K562 treated with DMSO at 1 percent for 24 hours (cell line): Measurements from ENCODE around the gene OCEL1. TPM values are rescaled to one million over a fixed set of nuclear protein-coding genes. Genes with fewer than 3 reads are reported as not detected.

Experiments
- total RNA-seq: library from RNA; unstranded; fragments of 300-600 nt; gene quantifications from 2 replicates; pipeline ENCODE4 v1.2.3, GENCODE V29; 2022; ENCODE audit warnings: low read depth; ENCODE audit not compliant: insufficient read depth

The OCEL1 gene
- 95.8 and 110 TPM in 2 replicates for total RNA-seq

GRCh38 chr19:17226002-17226933 lies at the start of gene OCEL1:
TSS of gene OCEL1 (plus strand) at chr19:17226226. CDS start at chr19:17226248, 22 bp downstream.

DNA sequence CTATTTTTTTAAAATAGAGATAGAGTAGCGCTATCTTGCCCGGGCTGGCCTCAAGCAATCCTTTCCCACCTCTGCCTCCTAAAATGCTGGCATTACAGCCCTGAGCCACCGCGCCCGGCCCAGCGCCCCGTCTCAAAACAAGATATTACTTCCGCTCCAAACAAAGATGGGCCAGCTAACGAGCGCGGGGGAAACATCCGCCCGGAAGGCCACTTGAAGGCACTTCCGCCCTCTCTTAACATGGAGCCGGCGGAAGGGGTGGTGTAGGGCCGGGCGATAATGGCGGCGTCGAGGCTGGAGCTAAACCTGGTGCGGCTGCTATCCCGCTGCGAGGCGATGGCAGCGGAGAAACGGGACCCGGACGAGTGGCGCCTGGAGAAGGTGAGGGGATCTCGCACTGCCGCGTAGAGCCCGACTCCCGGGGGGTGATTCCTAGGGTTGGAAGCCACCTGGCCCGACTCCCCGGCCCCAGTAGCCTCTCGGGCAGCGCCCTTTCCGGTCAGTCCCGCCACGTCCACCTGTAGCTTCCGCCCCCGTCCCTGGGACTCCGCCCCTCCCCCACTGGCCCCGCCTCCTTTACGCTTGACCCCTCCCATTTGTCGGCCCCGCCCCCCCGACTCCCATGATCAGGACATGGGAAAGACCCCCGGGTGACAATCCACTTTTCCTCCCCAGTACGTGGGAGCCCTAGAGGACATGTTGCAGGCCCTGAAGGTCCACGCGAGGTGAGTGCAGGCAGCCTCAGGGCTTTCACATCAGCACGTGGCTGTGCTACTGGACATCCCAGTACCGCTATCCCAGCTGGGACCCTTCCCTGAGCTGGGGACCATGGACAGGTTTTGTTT lies 10.7 kb upstream of the OCEL1 start, which contains the start of gene USE1:
Gene USE1, plus strand, starts transcription at position 231 of the 845 bp plus-strand sequence. Its CDS starts 49 bp downstream, at position 280.

DNA sequence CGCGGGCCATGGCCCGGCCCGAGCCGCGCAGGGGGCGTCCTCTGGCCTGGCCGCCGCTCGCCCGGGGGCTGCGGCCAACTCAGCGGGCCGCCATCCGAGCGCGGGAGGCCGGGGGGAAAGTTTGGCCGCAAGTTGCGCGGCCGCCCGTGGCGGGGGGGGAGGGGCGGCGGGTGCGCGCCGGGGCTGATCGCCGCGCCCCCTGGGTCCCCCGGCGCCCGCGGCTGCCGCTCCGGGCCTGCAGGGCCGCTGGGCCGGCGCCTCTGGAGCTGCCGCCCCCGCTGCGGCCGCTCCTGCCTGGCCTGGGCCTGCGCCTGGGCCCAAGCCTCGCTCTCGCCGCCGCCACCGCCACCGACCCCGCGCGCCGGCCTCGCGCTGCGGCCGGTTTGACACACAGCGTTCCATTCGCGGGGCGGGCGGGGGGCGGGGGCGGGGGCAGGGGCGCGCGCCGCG lies 19.5 kb downstream of the OCEL1 start, which contains the start of gene NR2F6:
Gene NR2F6, minus strand, starts transcription at position 385 of the 450 bp plus-strand sequence. CDS start 699 bp downstream, outside the sequence.

GRCh38 chr19:17264641-17264979 lies 38.6 kb downstream of the OCEL1 start, which contains the start of gene USHBP1:
TSS of gene USHBP1 (minus strand) at chr19:17264745. CDS start at chr19:17264299, 446 bp downstream.

DNA sequence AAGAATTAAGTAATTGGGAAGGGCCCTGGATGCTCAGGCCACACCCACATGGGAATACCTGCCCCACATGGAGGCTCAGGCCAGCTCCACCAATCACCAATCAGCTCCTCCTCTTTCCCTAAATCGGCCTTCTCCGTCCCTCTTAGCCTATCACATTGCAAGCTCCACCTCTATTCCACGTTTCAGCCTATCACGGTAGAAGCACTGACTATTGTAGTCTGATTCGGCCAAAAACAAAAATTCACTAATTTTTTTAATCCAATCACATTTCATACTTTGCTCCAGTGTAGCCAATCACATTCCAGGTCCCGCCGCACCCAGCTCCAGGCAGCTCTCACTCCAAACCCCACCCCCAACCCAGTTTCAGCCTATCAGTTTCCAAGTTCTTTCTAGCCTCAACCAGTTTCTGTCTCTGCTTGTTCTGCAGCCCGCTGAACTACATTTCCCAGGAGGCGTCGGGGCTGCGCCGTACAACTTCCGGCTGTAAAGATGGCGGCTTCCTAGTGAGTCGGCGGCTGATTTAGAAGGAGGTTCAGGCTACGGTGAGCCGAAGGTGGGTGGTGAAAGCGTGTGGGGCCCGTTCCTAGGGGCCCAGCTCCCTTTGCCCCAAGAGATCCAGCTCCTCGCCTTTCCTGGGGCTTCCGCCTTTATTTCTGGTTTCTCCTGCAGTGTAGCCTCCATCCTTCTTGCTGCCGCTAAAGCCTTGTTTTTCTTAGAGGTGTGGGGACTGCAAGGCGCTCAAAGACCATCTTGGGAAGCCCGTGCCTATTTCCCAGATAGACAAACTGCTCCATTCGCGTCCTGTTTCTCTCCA lies 41.2 kb downstream of the OCEL1 start, which contains the start of gene BABAM1:
Gene BABAM1, plus strand, starts transcription at position 469 of the 814 bp plus-strand sequence. CDS start 1,364 bp downstream, outside the sequence.

Other genes with a start within 250 kb of the OCEL1 start
- gene CPAMD8, start 199.4 kb upstream of the OCEL1 start, total RNA-seq = 2.7 and 4.1 TPM in 2 replicates
- 22.6 and 23.1 TPM in 2 replicates for gene HAUS8, start 150.8 kb upstream of the OCEL1 start, total RNA-seq
- 89.0 and 94.7 TPM in 2 replicates for gene MYO9B, start 150.4 kb upstream of the OCEL1 start, total RNA-seq
- 40.5 and 47.2 TPM in 2 replicates for gene USE1, start 10.9 kb upstream of the OCEL1 start, total RNA-seq
- gene NR2F6, start 19.7 kb downstream of the OCEL1 start, total RNA-seq = 199 and 227 TPM in 2 replicates
- gene USHBP1, start 38.5 kb downstream of the OCEL1 start, total RNA-seq = not detected in 2 replicates
- 97.0 and 121 TPM in 2 replicates for gene BABAM1, start 41.2 kb downstream of the OCEL1 start, total RNA-seq
- 3.1 and 3.2 TPM in 2 replicates for gene ANKLE1, start 55.7 kb downstream of the OCEL1 start, total RNA-seq
- 54.5 and 56.1 TPM in 2 replicates for gene ABHD8, start 77.2 kb downstream of the OCEL1 start, total RNA-seq
- 173 and 196 TPM in 2 replicates for gene MRPL34, start 79.6 kb downstream of the OCEL1 start, total RNA-seq
- gene DDA1, start 83.3 kb downstream of the OCEL1 start, total RNA-seq = 112 and 122 TPM in 2 replicates
- gene ANO8, start 108.6 kb downstream of the OCEL1 start, total RNA-seq = 13.4 and 13.9 TPM in 2 replicates
- 84.4 and 97.9 TPM in 2 replicates for gene GTPBP3, start 111.3 kb downstream of the OCEL1 start, total RNA-seq
- 0.32 and 0.45 TPM in 2 replicates for gene PLVAP, start 151.1 kb downstream of the OCEL1 start, total RNA-seq
- 1.1 TPM in 1 of 2 replicates, not detected in the other for gene CCDC194, start 168.0 kb downstream of the OCEL1 start, total RNA-seq
- gene BST2, start 179.4 kb downstream of the OCEL1 start, total RNA-seq = 496 and 532 TPM in 2 replicates
- 112 and 116 TPM in 2 replicates for gene MVB12A, start 193.8 kb downstream of the OCEL1 start, total RNA-seq
- 0.54 and 0.67 TPM in 2 replicates for gene TMEM221, start 222.4 kb downstream of the OCEL1 start, total RNA-seq
- not detected in 2 replicates for gene NXNL1, start 234.7 kb downstream of the OCEL1 start, total RNA-seq
- gene SLC27A1, start 244.3 kb downstream of the OCEL1 start, total RNA-seq = 4.8 and 5.7 TPM in 2 replicates